ENCODE measurements around the gene MYO10.

MYO10 gene

DNA sequence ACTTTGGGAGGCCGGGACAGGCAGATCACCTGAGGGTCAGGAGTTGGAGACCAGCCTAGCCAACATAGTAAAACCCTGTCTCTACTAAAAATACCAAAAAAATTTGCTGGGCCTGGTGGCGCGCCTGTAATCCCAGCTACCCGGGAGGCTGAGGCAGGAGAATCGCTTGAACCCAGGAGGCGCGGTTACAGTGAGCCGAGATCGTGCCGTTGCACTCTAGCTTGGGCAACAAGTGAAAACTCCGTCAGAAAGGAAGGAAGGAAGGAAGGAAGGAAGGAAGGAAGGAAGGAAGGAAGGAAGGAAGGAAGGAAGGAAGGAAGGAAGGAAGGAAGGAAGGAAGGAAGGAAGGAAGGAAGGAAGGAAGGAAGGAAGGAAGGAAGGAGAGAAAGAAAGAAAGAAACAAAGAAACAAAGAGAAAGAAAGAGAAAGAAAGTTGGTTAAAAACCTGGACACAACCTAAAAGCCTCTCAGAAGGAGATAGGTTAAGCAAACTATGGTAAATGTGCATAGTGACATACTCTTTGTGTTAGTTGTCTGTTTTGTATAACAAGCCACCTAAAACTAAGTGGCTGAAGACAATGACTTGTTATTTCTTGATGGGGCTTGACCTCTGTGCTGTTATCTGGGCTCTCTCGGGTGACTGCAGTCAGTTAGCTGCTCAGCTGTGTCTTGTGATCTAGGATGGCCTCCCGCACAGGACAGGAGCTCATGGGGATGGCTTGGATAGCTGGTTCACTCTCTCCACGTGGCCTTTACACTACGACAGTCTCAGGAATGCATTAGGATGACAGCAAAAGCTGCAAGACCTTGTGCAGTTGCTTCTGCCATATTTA, 8.0 kb upstream of the MYO10 start:
- in situ Hi-C loops (cut with HindIII; ENCODE audit: low sequenced_read_pairs) = no loop called here

DNA sequence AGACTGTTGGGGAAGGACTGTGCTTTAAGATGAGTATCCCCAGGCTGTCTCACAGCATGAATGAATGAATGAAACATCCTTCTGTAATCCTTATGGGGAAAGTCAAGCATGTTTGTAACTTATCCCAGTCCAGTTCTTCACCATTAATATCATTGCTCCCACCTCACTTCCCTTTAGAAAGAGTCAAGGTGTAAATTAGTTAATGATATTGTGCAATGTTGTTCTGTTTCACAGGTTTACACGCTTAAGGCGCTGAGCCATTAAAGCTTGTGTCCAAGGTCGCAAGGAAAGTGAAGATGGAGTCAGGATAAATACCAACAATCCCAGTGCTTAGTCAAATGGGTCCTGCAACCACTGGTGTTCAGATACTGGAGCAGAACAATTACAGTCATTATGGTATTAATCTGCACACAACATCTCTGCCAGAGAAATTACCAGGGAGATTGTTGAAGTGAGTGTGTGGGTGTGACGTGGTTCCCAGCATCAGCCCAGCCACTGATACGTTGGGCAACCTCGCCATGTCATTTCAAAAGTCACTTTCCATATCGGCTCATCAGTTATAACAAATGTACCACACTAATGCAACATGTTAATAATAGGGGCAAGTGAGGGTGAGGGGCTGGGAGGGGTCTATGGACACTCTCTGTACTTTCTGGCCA, 1.5 kb upstream of the MYO10 start:
- in situ Hi-C loops (cut with HindIII; ENCODE audit: low sequenced_read_pairs) = no loop called here

DNA sequence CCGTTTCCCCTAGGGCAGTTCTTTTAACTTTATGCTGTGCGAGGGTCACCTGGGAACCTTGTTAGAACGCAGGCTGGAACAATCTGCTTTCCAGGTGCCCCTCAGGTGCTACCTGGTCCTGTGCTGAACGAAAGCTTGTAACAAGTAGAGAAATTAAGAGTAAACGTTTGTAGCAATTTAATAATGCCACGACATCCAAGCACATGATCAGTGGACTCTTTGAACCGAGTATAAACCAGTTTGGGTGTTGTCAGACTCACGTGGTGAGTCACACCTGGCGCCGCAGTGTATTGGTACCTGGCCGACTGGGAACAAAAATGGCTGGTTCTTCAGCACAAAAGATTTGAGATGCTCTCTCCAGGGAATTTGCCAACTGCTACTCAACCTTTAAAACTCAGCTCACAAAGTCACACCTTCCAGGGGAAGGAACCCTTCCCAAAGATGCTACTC, 926 bp upstream of the MYO10 start:
- in situ Hi-C loops (cut with HindIII; ENCODE audit: low sequenced_read_pairs) = no loop called here

DNA sequence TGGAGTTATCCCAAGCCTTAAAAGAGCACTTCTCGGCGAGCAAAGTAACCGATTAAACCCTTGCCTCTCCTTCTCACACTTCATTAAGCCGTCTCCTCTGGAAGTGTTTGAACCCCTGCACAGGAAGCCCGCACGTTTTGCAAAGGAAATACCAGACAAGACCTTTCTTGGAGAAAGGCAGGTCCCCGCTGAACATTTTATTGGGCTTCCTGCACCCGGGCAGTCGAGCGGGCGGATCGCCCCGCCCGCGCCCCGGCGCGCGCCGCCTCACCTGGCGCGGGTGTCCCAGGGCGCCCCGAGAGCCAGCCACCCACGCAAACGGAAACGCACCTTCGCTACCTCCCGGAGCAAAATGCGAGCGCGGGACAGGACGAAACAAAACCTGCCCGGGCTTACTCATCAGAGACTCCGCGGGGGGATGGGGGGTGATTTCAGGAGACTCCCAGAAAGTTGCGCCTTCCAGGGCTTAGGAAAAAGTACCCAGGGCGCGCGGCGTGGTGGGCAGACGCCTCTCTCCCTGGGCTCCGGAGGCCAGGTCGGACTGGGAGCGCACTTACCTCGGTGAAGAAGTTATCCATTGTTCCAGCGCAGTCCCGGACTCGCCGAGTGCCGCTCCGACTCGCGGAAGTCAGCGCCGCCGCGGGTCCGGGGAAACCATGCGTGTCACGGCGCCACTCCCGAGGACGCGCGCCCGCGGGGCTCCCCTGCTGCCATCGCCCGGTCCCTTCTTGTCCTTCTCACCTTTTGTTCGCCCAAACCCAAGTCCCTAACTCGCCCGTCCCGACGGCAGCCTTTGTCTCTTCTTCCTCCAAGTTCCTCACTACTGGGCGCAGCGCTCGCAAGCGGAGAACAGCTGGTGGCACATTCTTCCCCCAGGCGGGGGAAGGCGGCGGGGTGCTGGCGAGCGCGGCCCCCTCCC, 598 bp downstream of the MYO10 start:
- in situ Hi-C loops (cut with HindIII; ENCODE audit: low sequenced_read_pairs) = no loop called here

DNA sequence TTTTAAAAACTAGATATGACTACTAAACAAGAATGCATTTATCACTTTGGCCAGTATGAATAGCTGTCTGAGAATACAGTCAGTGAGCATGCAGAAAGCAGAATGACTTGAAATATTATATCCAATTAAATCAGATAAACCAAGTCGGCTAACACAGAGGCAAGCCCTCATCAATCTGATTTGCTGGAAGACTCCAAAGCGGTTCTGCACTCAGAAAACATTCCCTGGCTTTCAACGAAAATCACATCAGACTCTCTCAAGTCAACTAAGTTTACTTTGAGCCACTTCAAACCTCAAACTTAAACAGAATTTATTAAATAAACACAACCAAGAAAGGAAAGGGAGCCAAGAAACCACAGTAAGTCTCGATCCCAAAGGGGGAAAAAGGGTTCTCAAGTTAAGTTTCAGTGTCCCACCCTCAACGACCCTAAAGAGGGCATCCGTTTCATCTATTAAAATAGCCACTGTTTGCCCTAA, 1.4 kb downstream of the MYO10 start:
- in situ Hi-C loops (cut with HindIII; ENCODE audit: low sequenced_read_pairs) = no loop called here

DNA sequence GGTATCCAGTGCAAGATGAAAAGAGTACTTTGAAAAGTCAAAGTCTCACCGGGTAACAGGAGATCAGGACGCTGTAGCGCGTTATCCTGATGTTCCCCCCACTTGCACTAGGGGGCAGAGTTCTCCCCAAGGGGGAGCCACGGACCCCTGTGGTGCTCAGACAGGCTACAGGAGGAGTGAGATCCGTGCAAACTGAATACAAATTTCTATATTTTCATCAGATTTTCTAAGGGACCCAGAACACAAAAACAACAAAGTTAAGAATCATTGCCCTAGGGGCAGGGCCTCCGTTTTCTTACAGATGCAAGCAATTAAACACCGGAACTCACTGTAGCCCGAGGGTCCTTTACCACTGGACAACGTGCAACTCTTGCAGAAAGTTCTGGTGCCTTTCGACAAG, 2.0 kb downstream of the MYO10 start:
- in situ Hi-C loops (cut with HindIII; ENCODE audit: low sequenced_read_pairs) = no loop called here

DNA sequence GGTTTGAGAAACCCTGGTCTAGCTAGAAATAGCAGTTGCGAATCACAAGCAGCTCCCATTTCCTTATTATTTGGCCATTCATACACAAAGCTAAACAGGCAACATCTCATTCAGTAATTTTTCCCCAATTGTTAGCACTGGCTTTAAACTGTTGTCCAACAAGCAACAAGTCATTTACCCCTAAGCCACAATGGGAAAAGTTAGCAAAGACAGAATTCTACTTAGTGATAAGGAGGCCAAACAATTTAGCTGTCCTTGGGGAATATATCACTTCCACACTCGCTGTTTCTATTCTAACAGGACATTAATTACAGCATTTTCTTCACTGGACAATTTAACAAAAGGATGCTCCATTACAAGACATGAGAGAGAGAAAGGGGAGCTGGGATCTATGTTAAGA, 2.8 kb downstream of the MYO10 start:
- in situ Hi-C loops (cut with HindIII; ENCODE audit: low sequenced_read_pairs) = no loop called here

DNA sequence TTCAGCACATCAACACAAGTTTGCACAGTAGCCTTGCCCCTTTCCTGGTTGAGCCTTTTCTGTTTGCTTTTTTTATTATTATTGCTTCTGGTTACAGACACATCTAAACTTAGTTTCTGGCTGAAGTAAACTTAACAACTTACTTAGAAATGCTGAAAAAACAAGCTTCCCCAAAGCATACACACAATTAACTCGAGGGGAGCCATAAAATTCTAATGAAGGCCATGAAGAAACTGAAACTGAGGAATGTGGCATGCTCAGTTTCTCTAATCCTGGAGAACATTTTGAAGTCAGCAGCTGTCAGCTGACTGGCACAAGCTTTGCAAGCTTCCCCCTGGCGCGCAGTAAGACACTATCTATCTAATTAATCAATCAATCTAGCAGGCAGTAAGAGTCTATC, 3.7 kb downstream of the MYO10 start:
- in situ Hi-C loops (cut with HindIII; ENCODE audit: low sequenced_read_pairs) = no loop called here

DNA sequence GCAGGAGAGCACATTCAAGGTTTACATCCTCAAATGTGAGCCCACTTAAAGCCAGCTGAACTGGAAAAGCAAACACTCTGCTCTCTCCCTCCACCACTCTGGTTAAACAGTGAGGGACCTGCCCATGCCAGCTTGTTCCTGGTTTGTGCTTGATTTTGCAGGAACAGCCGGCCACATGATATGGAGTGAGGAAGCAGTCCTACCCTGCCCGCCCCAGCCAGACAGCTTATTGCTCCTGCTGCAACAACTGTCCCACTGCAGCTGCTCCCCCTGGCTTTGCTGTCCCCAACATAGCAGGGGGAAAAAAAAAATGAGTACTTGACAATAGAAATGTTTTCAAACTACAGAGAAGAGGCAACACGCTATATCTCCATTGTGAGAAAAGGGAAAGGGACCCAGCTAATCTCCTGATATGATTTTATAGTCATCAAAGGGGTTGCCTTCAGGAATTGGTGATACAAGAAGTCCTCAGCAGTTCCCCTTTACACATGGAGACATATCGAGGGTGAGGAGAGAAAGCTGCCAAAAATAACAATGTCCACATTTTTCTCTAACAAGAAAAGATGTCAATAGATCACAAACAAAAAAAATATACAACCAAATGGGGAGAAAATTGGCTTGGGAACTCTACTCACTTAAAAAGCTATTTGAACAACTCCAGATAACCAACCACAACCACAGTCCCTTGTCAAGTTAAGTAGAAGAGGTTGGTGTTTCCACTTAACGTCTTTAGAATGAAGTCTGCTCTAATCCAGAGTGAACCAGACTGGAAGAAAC, 4.6 kb downstream of the MYO10 start:
- in situ Hi-C loops (cut with HindIII; ENCODE audit: low sequenced_read_pairs) = no loop called here

DNA sequence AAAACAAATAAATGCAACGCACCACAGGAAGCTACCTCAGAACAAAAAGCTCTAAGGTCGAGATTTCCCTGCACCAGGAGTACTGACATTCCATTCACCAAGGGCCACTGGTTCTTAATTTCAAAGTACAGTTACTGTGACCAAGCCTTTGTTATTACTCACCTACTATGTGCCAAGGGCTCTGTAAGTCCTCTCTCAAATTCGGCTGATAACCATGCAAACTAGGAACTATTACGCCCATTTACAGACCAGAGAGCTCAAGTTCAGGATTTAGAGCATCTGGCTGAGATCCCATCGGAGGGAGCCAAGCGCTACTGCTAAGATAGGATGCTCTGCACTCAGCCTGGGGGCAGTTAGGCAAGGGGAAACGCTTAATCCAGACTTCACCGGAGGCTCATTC, 5.6 kb downstream of the MYO10 start:
- in situ Hi-C loops (cut with HindIII; ENCODE audit: low sequenced_read_pairs) = no loop called here

DNA sequence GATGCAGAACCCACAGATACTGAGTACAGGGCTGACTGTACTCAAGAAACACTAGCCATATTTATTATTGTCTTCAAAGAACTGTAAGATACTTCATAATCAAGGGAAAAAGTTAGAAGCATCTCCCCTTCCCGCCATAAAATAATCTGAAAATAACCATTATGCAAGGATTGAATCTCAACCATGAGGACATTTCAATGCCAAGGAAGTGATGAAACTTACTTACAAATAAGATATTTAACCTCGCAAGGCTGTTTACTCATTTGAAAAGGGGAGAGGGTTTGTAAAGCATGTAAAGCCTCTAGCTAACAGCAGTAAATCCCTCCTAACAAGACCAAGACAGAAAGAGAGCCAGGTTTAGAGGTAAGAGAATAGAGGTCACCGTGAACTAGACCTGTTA, 6.3 kb downstream of the MYO10 start:
- in situ Hi-C loops (cut with HindIII; ENCODE audit: low sequenced_read_pairs) = no loop called here

DNA sequence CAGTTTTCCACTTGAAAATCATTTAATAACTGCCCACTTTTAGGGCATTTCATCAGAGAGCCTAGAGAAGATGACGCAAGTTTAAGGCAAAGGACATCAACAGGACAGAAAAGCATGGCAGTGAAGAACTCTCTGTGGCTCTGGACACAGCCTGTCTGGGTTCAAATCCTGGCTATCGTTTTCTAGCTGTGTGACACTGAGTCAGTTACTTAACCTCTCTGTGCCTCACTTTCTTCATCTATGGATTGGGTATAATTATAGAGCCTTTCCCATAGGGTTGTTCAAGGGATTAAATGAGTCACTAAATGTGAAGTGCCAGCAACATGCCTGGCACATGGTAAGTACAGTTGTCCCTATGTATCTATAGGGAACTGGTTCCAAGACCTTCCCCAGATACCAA, 6.7 kb downstream of the MYO10 start:
- in situ Hi-C loops (cut with HindIII; ENCODE audit: low sequenced_read_pairs) = no loop called here

DNA sequence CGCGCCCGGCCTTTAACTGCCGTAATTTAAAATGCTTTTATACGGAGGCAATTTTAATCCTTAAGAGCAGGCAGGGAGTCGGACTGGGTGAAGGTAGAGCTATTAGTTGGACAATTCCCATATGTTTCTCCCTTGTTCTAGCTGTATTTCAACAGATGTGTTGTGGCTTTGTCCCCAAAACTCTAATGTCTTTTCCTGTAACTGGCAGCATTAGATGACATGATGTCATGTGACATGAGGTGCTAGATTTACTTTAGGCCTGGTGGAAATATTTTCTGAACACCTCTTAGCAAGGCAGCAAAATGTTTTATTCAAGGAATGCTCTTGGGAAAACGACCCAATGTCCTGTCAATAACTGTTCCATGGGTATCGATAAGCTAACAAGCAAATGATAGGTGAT, 8.5 kb downstream of the MYO10 start:
- in situ Hi-C loops (cut with HindIII; ENCODE audit: low sequenced_read_pairs) = no loop called here

DNA sequence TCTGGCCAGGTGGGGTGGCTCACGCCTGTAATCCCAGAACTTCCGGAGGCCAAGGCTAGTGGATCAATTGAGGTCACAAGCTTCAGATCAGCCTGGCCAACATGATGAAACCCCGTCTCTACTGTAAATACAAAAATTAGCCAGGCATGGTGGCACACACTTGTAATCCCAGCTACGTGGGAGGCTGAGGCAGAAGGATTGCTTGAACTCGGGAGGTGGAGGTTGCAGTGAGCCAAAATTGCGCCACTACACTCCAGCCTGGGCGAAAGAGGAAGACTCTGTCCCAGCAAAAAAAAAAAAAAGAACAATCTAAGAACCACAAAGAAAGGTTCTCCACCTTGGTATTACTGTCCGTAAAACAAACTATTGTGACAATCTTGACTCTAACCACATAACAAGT, 9.7 kb downstream of the MYO10 start:
- in situ Hi-C loops (cut with HindIII; ENCODE audit: low sequenced_read_pairs) = no loop called here

DNA sequence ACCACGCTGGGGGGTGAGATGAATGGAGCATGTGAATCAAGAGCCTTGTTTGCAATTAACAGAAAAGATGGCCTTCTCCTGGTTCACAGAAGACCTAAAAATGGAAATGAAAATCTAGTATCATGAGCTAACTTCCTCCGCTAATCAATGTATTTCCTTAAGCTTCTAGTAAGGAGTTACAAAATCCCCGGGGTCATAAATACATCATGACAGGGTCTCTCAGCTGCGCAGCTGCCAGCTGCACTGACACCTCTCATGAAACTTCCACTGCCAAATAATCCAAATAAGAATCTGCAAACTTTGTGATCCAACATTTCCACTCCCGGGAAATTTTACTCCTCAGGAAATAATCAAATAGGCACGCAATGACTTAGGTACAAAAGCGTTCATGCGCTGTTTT, 11.9 kb downstream of the MYO10 start:
- in situ Hi-C loops (cut with HindIII; ENCODE audit: low sequenced_read_pairs) = no loop called here

DNA sequence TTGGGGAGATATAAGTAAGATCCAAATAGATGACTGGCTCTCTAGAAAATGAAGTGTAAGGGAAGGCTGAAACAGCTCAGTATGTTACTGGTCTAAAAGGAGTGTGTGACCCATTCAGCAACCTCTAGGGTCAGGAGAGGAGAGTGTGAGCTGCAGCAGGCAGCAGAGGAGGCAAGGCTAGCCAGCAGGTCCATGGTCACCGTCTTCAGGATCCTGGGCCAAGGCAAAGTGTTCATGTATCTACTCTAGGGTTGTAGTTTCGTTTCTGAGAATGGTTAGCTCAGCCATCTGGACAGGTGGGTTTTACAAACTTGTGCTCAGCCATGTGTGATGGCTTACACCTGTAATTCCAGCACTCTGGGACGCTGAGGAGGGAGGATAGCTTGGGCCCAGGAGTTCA, 13.7 kb downstream of the MYO10 start:
- in situ Hi-C loops (cut with HindIII; ENCODE audit: low sequenced_read_pairs) = no loop called here

DNA sequence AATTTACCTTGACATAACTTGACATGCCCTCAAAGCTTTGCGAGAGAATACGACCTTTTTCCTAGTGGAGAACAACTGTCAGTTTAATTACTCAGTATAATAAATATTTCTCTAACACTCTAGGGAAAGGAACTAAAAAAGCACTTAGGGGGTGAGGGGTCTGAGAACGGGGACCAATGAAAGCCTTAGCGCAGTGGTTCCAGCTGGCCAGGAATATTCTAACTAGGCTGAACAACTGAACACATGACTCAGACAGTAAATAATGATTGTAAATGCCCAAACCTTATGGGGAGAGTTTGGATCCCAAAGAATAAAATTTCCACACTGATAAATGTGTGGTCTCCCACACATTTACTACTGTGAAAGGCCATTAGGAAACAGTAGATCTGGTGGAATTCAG, 14.9 kb downstream of the MYO10 start:
- in situ Hi-C loops (cut with HindIII; ENCODE audit: low sequenced_read_pairs) = no loop called here

DNA sequence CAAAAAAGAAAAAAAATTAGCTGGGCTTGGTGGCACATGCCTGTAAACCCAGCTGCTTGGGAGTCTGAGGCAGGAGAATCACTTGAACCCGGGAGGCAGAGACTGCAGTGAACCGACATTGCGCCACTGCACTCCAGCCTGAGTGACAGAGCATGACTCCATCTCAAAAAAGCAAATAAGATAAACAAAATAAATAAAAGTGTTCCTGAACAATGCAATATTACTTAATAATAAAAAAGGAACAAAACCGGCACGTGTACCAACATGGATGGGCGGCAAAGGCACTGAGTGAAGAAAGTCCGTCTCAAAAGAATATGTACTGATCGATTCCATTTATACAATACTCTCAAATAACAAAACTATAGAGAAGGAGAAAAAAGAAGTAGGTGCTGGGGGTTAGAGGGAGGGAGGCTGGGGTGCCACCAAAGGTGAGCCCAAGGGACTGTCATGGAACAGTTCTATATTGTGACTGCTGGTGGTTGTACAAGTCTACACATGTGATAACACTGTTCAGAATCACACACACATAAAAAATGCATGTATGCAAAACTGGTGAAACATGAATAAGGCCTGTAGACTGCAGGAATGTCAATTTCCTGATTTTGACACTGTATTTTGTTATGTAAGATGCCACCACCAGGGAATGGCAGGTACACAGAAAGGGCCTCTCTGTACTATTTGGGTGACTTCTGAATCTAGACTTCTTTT, 15.8 kb downstream of the MYO10 start:
- in situ Hi-C loops (cut with HindIII; ENCODE audit: low sequenced_read_pairs) = no loop called here

DNA sequence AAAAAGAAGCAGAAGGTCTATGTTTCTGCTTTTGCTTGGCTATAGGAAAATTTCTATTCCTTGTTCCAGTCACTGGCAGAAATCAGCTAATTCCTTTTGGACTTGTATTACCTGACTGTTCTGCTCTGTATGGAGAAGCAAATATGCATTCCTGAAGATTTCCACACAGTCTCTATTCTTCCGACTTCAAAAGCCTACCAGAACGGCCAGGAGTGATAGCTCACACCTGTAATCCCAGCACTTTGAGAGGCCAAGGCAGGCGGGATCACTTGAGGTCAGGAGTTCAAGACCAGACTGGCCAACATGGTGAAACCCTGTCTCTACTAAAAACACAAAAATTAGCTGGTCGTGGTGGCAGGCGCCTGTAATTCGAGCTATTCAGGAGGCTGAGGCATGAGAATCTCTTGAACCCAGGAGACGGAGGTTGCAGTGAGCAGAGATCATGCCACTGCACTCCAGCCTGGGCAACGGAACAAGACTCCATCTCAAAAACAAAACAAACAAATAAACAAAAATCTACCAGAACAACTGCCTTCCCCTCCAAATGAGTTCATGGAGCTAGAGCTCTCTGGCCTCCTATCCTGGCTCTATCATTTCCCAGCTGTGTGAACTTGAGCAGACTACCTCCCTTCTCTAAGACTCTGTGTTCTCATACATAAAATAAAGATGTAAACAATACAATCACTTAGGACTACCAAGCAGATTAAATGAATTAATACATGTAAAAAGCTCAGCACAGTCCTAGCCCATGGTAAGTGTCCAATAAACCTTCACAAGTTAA, 17.0 kb downstream of the MYO10 start:
- in situ Hi-C loops (cut with HindIII; ENCODE audit: low sequenced_read_pairs) = no loop called here

Measured in DLD1 (cell line).